ENCODE data around the gene M6PR. TPM values are rescaled to one million over a fixed set of nuclear protein-coding genes. Genes with fewer than 3 reads are reported as not detected.

M6PR gene
- total RNA-seq, 1 experiment from 2014 or later = 130 TPM

- TF ChIP-seq CTCF (IDR thresholded peaks at IDR 0.05; ENCODE audit: unreplicated experiment) = no peak
- peaks cover 6% of the 10 kb centered on the region for H3K4me1 Mint-ChIP-seq (ENCODE audit: insufficient read depth, unreplicated experiment)
- H3K27me3 Mint-ChIP-seq (ENCODE audit: insufficient read depth, unreplicated experiment) = no peaks in the 10 kb centered on the region
- H3K27ac Mint-ChIP-seq (ENCODE audit: low read depth, unreplicated experiment) = no peak overlapping the region
- CTCF ChIA-PET = interaction anchor here (0.7 to 2.7 kb wide), 6 partner anchors 18 to 237 kb away, joined by 3 to 13 read pairs (median 4); no protein-coding TSS in a partner anchor
- no peaks in the 10 kb centered on the region for H3K9me3 Mint-ChIP-seq (ENCODE audit: unreplicated experiment)
- no TSS peak for BruUV-seq (replicated peaks)
- intact Hi-C loops (cut with micrococcal nuclease) = loop anchor here (5.0 to 10.0 kb wide), 2 partner anchors 120 to 353 kb away; partner anchors contain the start of gene CLEC4E
- DNase-seq (ENCODE audit: unreplicated experiment) = no peak
- POLR2A ChIA-PET = interaction anchor here (1.1 kb wide), 1 partner anchor 19 kb away, joined by 3 read pairs; no protein-coding TSS in a partner anchor
- no peak overlapping the region for H3K4me3 Mint-ChIP-seq (ENCODE audit: unreplicated experiment)
- H3K36me3 Mint-ChIP-seq (ENCODE audit: insufficient read depth, unreplicated experiment) = no peaks in the 10 kb centered on the region
Observed at GRCh38 chr12:8894986-8895385, 54.5 kb downstream of the M6PR start.

- no peak for DNase-seq (ENCODE audit: unreplicated experiment)
- ChIA-PET POLR2A (no interaction called here), CTCF (interaction anchor here (0.7 to 2.7 kb wide), 5 partner anchors 152 to 236 kb away, joined by 3 to 13 read pairs (median 4); no protein-coding TSS in a partner anchor)
- Mint-ChIP-seq H3K4me1 (ENCODE audit: insufficient read depth, unreplicated experiment) (peaks cover 6% of the 10 kb centered on the region), H3K9me3 (ENCODE audit: unreplicated experiment) (no peaks in the 10 kb centered on the region), H3K4me3 (ENCODE audit: unreplicated experiment) (no peak overlapping the region), H3K27me3 (ENCODE audit: insufficient read depth, unreplicated experiment) (no peaks in the 10 kb centered on the region), H3K36me3 (ENCODE audit: insufficient read depth, unreplicated experiment) (no peaks in the 10 kb centered on the region), H3K27ac (ENCODE audit: low read depth, unreplicated experiment) (no peak overlapping the region)
- intact Hi-C loops (cut with micrococcal nuclease) = loop anchor here (5.0 to 10.0 kb wide), 2 partner anchors 120 to 352 kb away; partner anchors contain the start of gene CLEC4E
- no TSS peak for BruUV-seq (replicated peaks)
- no peak for TF ChIP-seq CTCF (IDR thresholded peaks at IDR 0.05; ENCODE audit: unreplicated experiment)
Observed at GRCh38 chr12:8894378-8894777, 55.1 kb downstream of the M6PR start.

- no peak for DNase-seq (ENCODE audit: unreplicated experiment)
- BruUV-seq (replicated peaks) = no TSS peak
- H3K4me3 Mint-ChIP-seq (ENCODE audit: unreplicated experiment) = no peak overlapping the region
- TF ChIP-seq CTCF (IDR thresholded peaks at IDR 0.05; ENCODE audit: unreplicated experiment) = no peak
- H3K27me3 Mint-ChIP-seq (ENCODE audit: insufficient read depth, unreplicated experiment) = no peaks in the 10 kb centered on the region
- peaks cover 6% of the 10 kb centered on the region for H3K4me1 Mint-ChIP-seq (ENCODE audit: insufficient read depth, unreplicated experiment)
- no peaks in the 10 kb centered on the region for H3K36me3 Mint-ChIP-seq (ENCODE audit: insufficient read depth, unreplicated experiment)
- H3K9me3 Mint-ChIP-seq (ENCODE audit: unreplicated experiment) = no peaks in the 10 kb centered on the region
- intact Hi-C loops (cut with micrococcal nuclease) = loop anchor here (2.0 to 10.0 kb wide), 3 partner anchors 117 to 350 kb away; partner anchors contain the start of gene CLEC4E
- H3K27ac Mint-ChIP-seq (ENCODE audit: low read depth, unreplicated experiment) = no peak overlapping the region
- ChIA-PET CTCF (interaction anchor here (0.7 to 5.0 kb wide), 9 partner anchors 16 to 235 kb away, joined by 3 to 165 read pairs (median 10); no protein-coding TSS in a partner anchor), POLR2A (interaction anchor here (0.7 kb wide), 1 partner anchor 263 kb away, joined by 4 read pairs; no protein-coding TSS in a partner anchor)
Observed at GRCh38 chr12:8891976-8892375, 57.5 kb downstream of the M6PR start.

Other genes with a start within 250 kb of the M6PR start
- not detected in 2 replicates for gene A2ML1, start 127.0 kb downstream of the M6PR start, total RNA-seq (2022)
- 23.0 TPM in 2 replicates for gene PHC1, start 35.1 kb downstream of the M6PR start, total RNA-seq (2022)
- gene KLRG1, start 39.9 kb upstream of the M6PR start, total RNA-seq (2022) = 1.7 and 1.9 TPM in 2 replicates
- gene A2M, start 166.3 kb upstream of the M6PR start, total RNA-seq (2022) = not detected in 2 replicates